Astrocyte (in vitro differentiated cells and primary cell): ENCODE measurements around the gene ATP2A2. TPM values are rescaled to one million over a fixed set of nuclear protein-coding genes. Genes with fewer than 3 reads are reported as not detected.
A peak's percentile ranks its signal among the peaks of the same experiment; 100 is the strongest.

ENCODE experiments used
- DNase-seq: peaks from one replicate; pipeline ENCODE4 v3.0.0-alpha.2; 2010; ENCODE audit warnings: low read depth
- FAIRE-seq: peaks from 2 replicates; lab custom pipeline; 2011; peaks lifted over from hg19 to GRCh38; lab: Jason Lieb, UNC
- H2AFZ ChIP-seq: 2 replicates; pipeline ENCODE4 v1.6.0; 2012; ENCODE audit warnings: low read depth, low read length, inconsistent platforms
- H3K27ac ChIP-seq: 2 replicates; pipeline ENCODE4 v1.5.1; 2011; ENCODE audit warnings: low read depth, low read length, inconsistent platforms
- H3K27me3 ChIP-seq: 2 replicates; pipeline ENCODE4 v1.6.0; 2011; ENCODE audit warnings: low read length, inconsistent platforms; ENCODE audit not compliant: insufficient read depth
- H3K36me3 ChIP-seq: 2 replicates; pipeline ENCODE4 v1.5.1; 2011; ENCODE audit warnings: low read length, inconsistent platforms; ENCODE audit not compliant: insufficient read depth
- H3K4me1 ChIP-seq: 2 replicates; pipeline ENCODE4 v1.5.1; 2011; ENCODE audit warnings: low read length, inconsistent platforms; ENCODE audit not compliant: insufficient read depth
- H3K4me2 ChIP-seq: 2 replicates; pipeline ENCODE4 v1.6.0; 2012; ENCODE audit warnings: low read length, inconsistent platforms
- H3K4me3 ChIP-seq: 2 replicates; pipeline ENCODE4 v1.5.1; 2011; ENCODE audit warnings: low read depth, mild to moderate bottlenecking, low read length, inconsistent platforms; ENCODE audit not compliant: insufficient read depth
- H3K79me2 ChIP-seq: 2 replicates; pipeline ENCODE4 v1.6.0; 2012; ENCODE audit warnings: mild to moderate bottlenecking, low read length, inconsistent platforms; ENCODE audit not compliant: insufficient read depth
- H3K9ac ChIP-seq: 2 replicates; pipeline ENCODE4 v1.6.0; 2012; ENCODE audit warnings: mild to moderate bottlenecking, low read length, inconsistent platforms
- H3K9me3 ChIP-seq: 2 replicates; pipeline ENCODE4 v1.5.1; 2012; ENCODE audit warnings: low read depth, mild to moderate bottlenecking, low read length, inconsistent platforms; ENCODE audit not compliant: insufficient read depth
- H4K20me1 ChIP-seq: 2 replicates; pipeline ENCODE4 v1.6.0; 2012; ENCODE audit warnings: low read length, inconsistent platforms; ENCODE audit not compliant: insufficient read depth
- H3K27ac Mint-ChIP-seq: one replicate; pipeline ENCODE4 v1.8.0; 2021; ENCODE audit warnings: mild to moderate bottlenecking, mixed read lengths; ENCODE audit not compliant: unreplicated experiment
- H3K27me3 Mint-ChIP-seq: one replicate; pipeline ENCODE4 v1.8.0; 2021; ENCODE audit warnings: low read depth, mixed read lengths; ENCODE audit not compliant: unreplicated experiment
- H3K36me3 Mint-ChIP-seq: one replicate; pipeline ENCODE4 v1.8.0; 2021; ENCODE audit warnings: low read depth, mixed read lengths; ENCODE audit not compliant: unreplicated experiment
- H3K4me1 Mint-ChIP-seq: one replicate; pipeline ENCODE4 v1.8.0; 2021; ENCODE audit warnings: low read depth, mixed read lengths; ENCODE audit not compliant: unreplicated experiment
- H3K4me3 Mint-ChIP-seq: one replicate; pipeline ENCODE4 v1.8.0; 2021; ENCODE audit warnings: mild to moderate bottlenecking, moderate library complexity, mixed read lengths; ENCODE audit not compliant: unreplicated experiment
- H3K9me3 Mint-ChIP-seq: one replicate; pipeline ENCODE4 v1.8.0; 2021; ENCODE audit warnings: mild to moderate bottlenecking, mixed read lengths; ENCODE audit not compliant: unreplicated experiment
- CTCF ChIP-seq: IDR thresholded peaks from 2 replicates; pipeline ENCODE4 v1.5.1; 2011; ENCODE audit warnings: low read depth, mild to moderate bottlenecking, inconsistent platforms, low read length, moderate library complexity; ENCODE audit not compliant: insufficient read depth
- EZH2 ChIP-seq: IDR thresholded peaks from 2 replicates; pipeline ENCODE4 v1.6.1; 2012; ENCODE audit warnings: mild to moderate bottlenecking, low read length, inconsistent platforms; ENCODE audit not compliant: insufficient read depth
- total RNA-seq: library from RNA; stranded (reverse); gene quantifications from 2 replicates; pipeline ENCODE4 v1.2.1, GENCODE V29; 2021

Gene ATP2A2
- total RNA-seq, 1 donor from 2014 or later = 262 TPM

GRCh38 chr12:110269622-110270124 lies 11.4 kb upstream of the ATP2A2 start:
- DNase-seq (peak; percentile 86), FAIRE-seq (no peak)
- H3K4me1 ChIP-seq = peaks cover 29% of the 10 kb centered on the region
- no peaks in the 10 kb centered on the region for H3K9me3 ChIP-seq
- no peaks in the 10 kb centered on the region for H3K36me3 ChIP-seq
- Mint-ChIP-seq H3K4me1 (peaks cover 40% of the 10 kb centered on the region), H3K36me3 (no peaks in the 10 kb centered on the region), H3K4me3 (peak overlapping the region; percentile 21), H3K27ac (peak overlapping the region; percentile 70), H3K27me3 (no peaks in the 10 kb centered on the region), H3K9me3 (no peaks in the 10 kb centered on the region)
- no peak for TF ChIP-seq EZH2
- no peak for TF ChIP-seq CTCF
- H3K4me3 ChIP-seq = peak overlapping the region; percentile 27
- peak overlapping the region; percentile 21 for H3K9ac ChIP-seq
- no peaks in the 10 kb centered on the region for H4K20me1 ChIP-seq
- peak overlapping the region; percentile 13 for H2AFZ ChIP-seq
- peak overlapping the region; percentile 41 for H3K27ac ChIP-seq
- H3K4me2 ChIP-seq = peak overlapping the region; percentile 78
- H3K27me3 ChIP-seq = no peaks in the 10 kb centered on the region
- no peaks in the 10 kb centered on the region for H3K79me2 ChIP-seq

- no peaks in the 10 kb centered on the region for H3K27me3 Mint-ChIP-seq
- H3K9ac ChIP-seq = peak overlapping the region; percentile 10
- H3K27me3 ChIP-seq = no peaks in the 10 kb centered on the region
- H3K4me2 ChIP-seq = peak overlapping the region; percentile 78
- no peaks in the 10 kb centered on the region for H3K9me3 ChIP-seq
- peaks cover 40% of the 10 kb centered on the region for H3K4me1 Mint-ChIP-seq
- no peaks in the 10 kb centered on the region for H3K9me3 Mint-ChIP-seq
- TF ChIP-seq EZH2 (no peak), CTCF (no peak)
- H3K36me3 ChIP-seq = no peaks in the 10 kb centered on the region
- no peaks in the 10 kb centered on the region for H3K36me3 Mint-ChIP-seq
- DNase-seq (peak; percentile 37), FAIRE-seq (no peak)
- peak overlapping the region; percentile 58 for H3K4me3 Mint-ChIP-seq
- H3K79me2 ChIP-seq = no peaks in the 10 kb centered on the region
- peaks cover 29% of the 10 kb centered on the region for H3K4me1 ChIP-seq
- no peaks in the 10 kb centered on the region for H4K20me1 ChIP-seq
- H2AFZ ChIP-seq = peak overlapping the region; percentile 13
- H3K27ac ChIP-seq = peak overlapping the region; percentile 41
- peak overlapping the region; percentile 27 for H3K4me3 ChIP-seq
- H3K27ac Mint-ChIP-seq = peak overlapping the region; percentile 70
These were observed 10.7 kb upstream of the ATP2A2 start for GRCh38 chr12:110270125-110270962.
